Tibial artery (tissue), 4 donors: ENCODE measurements around the gene TOR1B.

Experiments used
- DNase-seq, 2 donors: peaks; one replicate each; pipeline ENCODE4 v3.0.0-alpha.2; 2019
- H3K27ac ChIP-seq, 2 donors: fragments of 200-600 bp; sonication (generic) in 1 of 2; 1 replicate in 1 of 2; 2 replicates in 1 of 2; pipeline ENCODE4 v1.5.1; 2018 to 2019; ENCODE audit warnings: mild to moderate bottlenecking in 1 of 2
- H3K27me3 ChIP-seq, 2 donors: fragments of 200-600 bp; sonication (generic) in 1 of 2; one replicate each; pipeline versions ENCODE4 v1.5.1 to v1.6.0; 2016 to 2019
- H3K36me3 ChIP-seq, 3 donors: fragments of 200-600 bp; sonication (generic) in 2 of 3; one replicate each; pipeline ENCODE4 v1.5.1; 2016 to 2019; ENCODE audit warnings: mild to moderate bottlenecking in 2 of 3
- H3K4me1 ChIP-seq, 4 donors: fragments of 200-600 bp; sonication (generic) in 2 of 4; 1 replicate in 3 of 4; 2 replicates in 1 of 4; pipeline ENCODE4 v1.5.1; 2016 to 2019
- H3K4me3 ChIP-seq, 2 donors: fragments of 200-600 bp; sonication (generic) in 1 of 2; 1 replicate in 1 of 2; 2 replicates in 1 of 2; pipeline ENCODE4 v1.5.1; 2018 to 2019; ENCODE audit warnings: mild to moderate bottlenecking in 2 of 2
- H3K9me3 ChIP-seq, 3 donors: fragments of 200-600 bp; sonication (generic) in 1 of 3; one replicate each; pipeline ENCODE4 v1.5.1; 2016 to 2019
- CTCF ChIP-seq, 2 experiments: fragments of 200-600 bp in 1 of 2; fragments of 450-650 bp in 1 of 2; IDR thresholded peaks; one replicate each; pipeline ENCODE4 v1.5.1; 2017 to 2019; ENCODE audit warnings: antibody characterized with exemption in 2 of 2, mild to moderate bottlenecking in 1 of 2, moderate library complexity in 1 of 2
- intact Hi-C: fragments of 100-400 bp; cut with DNase I; formaldehyde crosslinking; loops from one replicate; pipeline ENCODE4 v1.15.0; 2023; ENCODE audit warnings: low total_unique reads

The TOR1B gene

DNA sequence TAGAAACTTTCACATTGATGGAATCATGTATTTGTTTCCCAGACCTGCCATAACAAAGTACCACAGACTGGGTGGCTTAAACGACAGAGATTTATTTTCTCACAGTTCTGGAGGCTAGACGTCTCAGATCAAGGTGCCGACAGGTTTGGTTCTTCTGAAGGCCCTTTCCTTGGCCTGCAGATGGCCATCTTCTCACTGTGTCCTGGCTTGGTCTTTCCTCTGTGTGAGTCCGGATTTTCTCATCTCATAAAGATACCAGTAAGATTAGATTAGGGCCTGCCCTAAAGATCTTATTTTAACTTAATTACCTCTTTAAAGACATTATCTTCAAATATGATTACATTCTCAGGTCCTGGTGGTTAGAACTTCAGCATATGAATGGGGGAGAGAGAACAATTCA is 38.1 kb downstream of the TOR1B start:
- Histone ChIP-seq H3K27me3 (no peaks in the 10 kb centered on the region), H3K9me3 (no peaks in the 10 kb centered on the region), H3K4me3 (no peak overlapping the region), H3K36me3 (peaks cover 0 to 17% (median 10%) of the 10 kb centered on the region in 3 donors), H3K4me1 (peaks cover 0 to 40% (median 28%) of the 10 kb centered on the region in 4 donors), H3K27ac (no peak overlapping the region)
- intact Hi-C loops, result no loop called here
- no peak for DNase-seq
- no peak for TF ChIP-seq CTCF (IDR thresholded peaks at IDR 0.05)

GRCh38 chr9:129845373-129845772 is 42.4 kb downstream of the TOR1B start:
- no peak for TF ChIP-seq CTCF (IDR thresholded peaks at IDR 0.05)
- Histone ChIP-seq H3K4me3 (no peak overlapping the region), H3K36me3 (peaks cover 0 to 21% (median 10%) of the 10 kb centered on the region in 3 donors), H3K27me3 (no peaks in the 10 kb centered on the region), H3K4me1 (peaks cover 0 to 25% (median 13%) of the 10 kb centered on the region in 4 donors), H3K9me3 (no peaks in the 10 kb centered on the region), H3K27ac (no peak overlapping the region)
- DNase-seq, result no peak
- intact Hi-C loops, result no loop called here

DNA sequence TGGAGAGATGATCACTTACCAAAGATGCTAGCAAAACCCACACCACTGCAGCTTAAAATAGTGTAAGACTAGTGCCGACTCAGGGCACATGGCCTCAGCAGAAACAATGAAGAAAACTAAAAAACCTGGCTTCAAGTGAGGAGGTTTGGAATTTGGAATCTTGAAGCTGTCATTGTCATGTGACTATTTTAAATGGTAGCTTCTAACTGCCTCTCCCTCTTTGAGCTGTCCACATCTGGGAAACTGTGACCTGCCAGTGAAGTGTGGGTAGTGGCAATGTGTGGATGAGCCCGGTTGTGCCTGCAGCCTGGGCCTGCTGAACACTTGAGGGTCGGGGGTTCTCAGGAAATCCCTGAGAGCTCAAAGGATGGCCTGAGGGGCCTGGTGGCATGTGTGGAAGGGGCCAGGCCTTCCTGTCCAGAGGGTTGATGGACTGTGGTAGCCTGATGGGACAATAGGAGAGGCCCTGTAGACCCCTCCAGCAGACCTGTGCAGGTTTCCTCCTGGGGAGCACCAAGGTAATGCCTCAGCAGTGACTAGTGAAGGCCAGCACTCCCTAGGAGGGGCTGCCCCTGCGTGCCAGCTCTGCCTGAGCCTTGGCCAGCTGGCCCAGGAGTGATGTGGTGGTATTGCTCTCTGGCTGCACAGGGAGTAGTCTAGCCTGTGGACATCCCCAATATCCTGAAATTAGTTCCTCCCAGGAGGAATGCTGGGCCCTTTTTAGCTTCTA is 45.9 kb downstream of the TOR1B start:
- Histone ChIP-seq H3K4me3 (no peak overlapping the region), H3K4me1 (peaks cover 0 to 42% (median 26%) of the 10 kb centered on the region in 4 donors), H3K27me3 (no peaks in the 10 kb centered on the region), H3K36me3 (peaks cover 22 to 35% (median 24%) of the 10 kb centered on the region in 3 donors), H3K27ac (peak overlapping the region; percentile 1 to 75), H3K9me3 (no peaks in the 10 kb centered on the region)
- TF ChIP-seq CTCF (IDR thresholded peaks at IDR 0.05), result no peak
- DNase-seq, result no peak
- intact Hi-C loops, result no loop called here

DNA sequence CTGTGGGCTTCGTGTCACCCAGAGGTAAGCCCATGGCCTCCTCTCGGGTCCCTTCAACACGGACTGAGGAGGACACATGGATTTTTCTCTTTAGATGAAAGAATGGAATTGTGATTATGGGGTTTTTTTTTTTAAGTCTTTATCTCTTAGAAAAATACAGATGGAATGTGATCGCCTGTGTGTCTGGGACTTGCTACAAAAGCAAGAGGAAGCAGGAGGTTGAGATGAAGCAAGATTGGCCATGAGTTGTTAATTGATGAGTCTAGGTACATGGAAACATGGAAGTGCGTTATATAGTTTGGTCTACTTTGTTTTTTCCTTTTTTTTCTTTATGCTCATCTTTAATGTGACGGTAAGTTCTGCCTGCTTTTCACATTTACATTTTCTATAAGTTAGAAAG is 46.9 kb downstream of the TOR1B start:
- no peak for DNase-seq
- H3K4me1 ChIP-seq, result peaks cover 0 to 42% (median 26%) of the 10 kb centered on the region in 4 donors
- peak overlapping the region; percentile 70 to 75 for H3K27ac ChIP-seq
- intact Hi-C loops, result no loop called here
- peaks cover 28 to 45% (median 30%) of the 10 kb centered on the region in 3 donors for H3K36me3 ChIP-seq
- H3K9me3 ChIP-seq, result no peaks in the 10 kb centered on the region
- no peak for TF ChIP-seq CTCF (IDR thresholded peaks at IDR 0.05)
- no peak overlapping the region for H3K4me3 ChIP-seq
- H3K27me3 ChIP-seq, result no peaks in the 10 kb centered on the region

DNA sequence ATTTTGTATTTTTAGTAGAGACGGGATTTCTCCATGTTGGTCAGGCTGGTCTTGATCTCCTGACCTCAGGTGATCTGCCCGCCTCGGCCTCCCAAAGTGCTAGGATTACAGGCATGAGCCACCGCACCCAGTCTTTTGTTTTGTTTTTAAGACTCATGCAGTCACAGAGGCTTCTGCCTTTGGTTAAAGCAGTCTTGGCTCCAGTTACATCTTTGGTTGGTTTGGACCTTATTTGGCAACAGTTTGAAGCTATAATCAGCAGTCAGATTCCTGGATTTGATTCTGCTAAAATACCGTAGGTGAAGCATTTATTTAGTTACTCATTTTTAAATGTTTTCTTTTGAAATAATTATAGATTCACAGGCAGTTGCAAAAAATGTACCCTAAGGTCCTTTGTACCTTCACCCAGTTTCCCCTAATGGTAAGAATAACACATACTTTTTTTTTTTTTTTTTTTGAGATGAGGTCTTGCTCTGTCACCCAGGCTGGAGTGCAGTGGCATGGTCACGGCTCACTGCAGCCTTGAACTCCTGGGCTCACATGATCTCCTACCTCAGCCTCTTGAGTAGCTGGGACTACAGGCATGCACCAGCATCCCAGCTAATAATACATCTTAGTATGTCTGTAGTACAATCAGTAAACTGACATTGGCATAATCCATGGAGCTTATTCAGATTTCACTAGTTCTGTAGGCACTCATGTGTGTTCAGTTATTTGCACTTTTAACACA is 48.0 kb downstream of the TOR1B start:
- DNase-seq, result no peak

More for the DNA sequence above, 48.0 kb downstream of the TOR1B start:
- Histone ChIP-seq H3K27ac (peak overlapping the region; percentile 70 to 75), H3K27me3 (no peaks in the 10 kb centered on the region), H3K36me3 (peaks cover 29 to 55% (median 30%) of the 10 kb centered on the region in 3 donors), H3K9me3 (no peaks in the 10 kb centered on the region), H3K4me1 (peaks cover 0 to 49% (median 30%) of the 10 kb centered on the region in 4 donors), H3K4me3 (no peak overlapping the region)
- no peak for TF ChIP-seq CTCF (IDR thresholded peaks at IDR 0.05)
- intact Hi-C loops, result no loop called here
